Activated CD8-positive, alpha-beta memory T cell treated with anti-CD3 and anti-CD28 coated beads for 48 hours (primary cell): ENCODE results near the gene CBLL1.

Source experiments
- DNase-seq, 3 experiments: peaks; one replicate each; pipeline ENCODE4 v3.0.0-alpha.2; 2020; ENCODE audit warnings: low read depth in 2 of 3, low spot score in 2 of 3

The CBLL1 gene

GRCh38 chr7:107809179-107809578 is 65.2 kb downstream of the CBLL1 start:
- no peak for DNase-seq

GRCh38 chr7:107810626-107811025 is 66.7 kb downstream of the CBLL1 start:
- DNase-seq = no peak
